Fibroblast of lung (primary cell): ENCODE results near the gene TNIP2. TPM values are rescaled to one million over a fixed set of nuclear protein-coding genes. Genes with fewer than 3 reads are reported as not detected.
A peak's percentile ranks its signal among the peaks of the same experiment; 100 is the strongest.

Source experiments
- DNase-seq, 2 donors: peaks; one replicate each; pipeline versions ENCODE4 v3.0.0 to v3.0.0-alpha.2; 2010; ENCODE audit warnings: low read depth in 2 of 2
- H2AFZ ChIP-seq: 2 replicates; pipeline ENCODE4 v1.5.1; 2012; ENCODE audit warnings: low read length, control low read depth, inconsistent platforms
- H3K27ac ChIP-seq: 2 replicates; pipeline ENCODE4 v1.5.1; 2011; ENCODE audit warnings: low read length, control low read depth; ENCODE audit not compliant: insufficient read depth
- H3K27me3 ChIP-seq: 2 replicates; pipeline ENCODE4 v1.5.1; 2011; ENCODE audit warnings: mild to moderate bottlenecking, low read length; ENCODE audit not compliant: control insufficient read depth, insufficient read depth
- H3K36me3 ChIP-seq: 2 replicates; pipeline ENCODE4 v1.5.1; 2011; ENCODE audit warnings: low read length; ENCODE audit not compliant: control insufficient read depth, insufficient read depth
- H3K4me1 ChIP-seq: 2 replicates; pipeline ENCODE4 v1.5.1; 2011; ENCODE audit warnings: low read length; ENCODE audit not compliant: control insufficient read depth, insufficient read depth; ENCODE audit errors: extremely low read depth
- H3K4me2 ChIP-seq: 2 replicates; pipeline ENCODE4 v1.5.1; 2011; ENCODE audit warnings: low read length, control low read depth; ENCODE audit not compliant: insufficient read depth; ENCODE audit errors: extremely low read depth
- H3K4me3 ChIP-seq, 4 experiments: fragments of 200-600 bp in 1 of 4; sonication (generic) in 1 of 4; replicated peaks in 1 of 4; 2 replicates each; pipeline ENCODE4 v1.5.1; 2011 to 2016; ENCODE audit warnings: low read length in 4 of 4, low read depth in 3 of 4, mild to moderate bottlenecking in 3 of 4, control low read depth in 2 of 4, inconsistent platforms in 1 of 4, mixed read lengths in 1 of 4; ENCODE audit not compliant: insufficient read depth in 1 of 4; ENCODE audit errors: control extremely low read depth in 1 of 4
- H3K79me2 ChIP-seq: 2 replicates; pipeline ENCODE4 v1.5.1; 2012; ENCODE audit warnings: mild to moderate bottlenecking, low read length, inconsistent platforms; ENCODE audit not compliant: control insufficient read depth, insufficient read depth
- H3K9ac ChIP-seq: 2 replicates; pipeline ENCODE4 v1.5.1; 2011; ENCODE audit warnings: mild to moderate bottlenecking, low read length, control low read depth; ENCODE audit not compliant: insufficient read depth
- H3K9me3 ChIP-seq: 2 replicates; pipeline ENCODE4 v1.5.1; 2012; ENCODE audit warnings: low read depth, low read length; ENCODE audit not compliant: control insufficient read depth, insufficient read depth
- H4K20me1 ChIP-seq: 2 replicates; pipeline ENCODE4 v1.5.1; 2011; ENCODE audit warnings: low read length; ENCODE audit not compliant: control insufficient read depth, insufficient read depth; ENCODE audit errors: extremely low read depth
- EZH2 ChIP-seq: IDR thresholded peaks from 2 replicates; pipeline ENCODE4 v1.5.1; 2012; ENCODE audit warnings: low read length, control low read depth, mild to moderate bottlenecking; ENCODE audit errors: missing control alignments
- polyA plus RNA-seq, 2 donors: library from polyadenylated mRNA; depleted of rRNA in 1 of 2; stranded (reverse) in 1 of 2; unstranded in 1 of 2; fragments of >200 nt; gene quantifications; 2 replicates each; pipeline ENCODE4 v1.2.1, GENCODE V29; 2011 to 2012; ENCODE audit warnings: missing spikeins in 1 of 2
- total RNA-seq: library from RNA; depleted of rRNA; stranded (reverse); fragments of >200 nt; gene quantifications from 2 replicates; pipeline ENCODE4 v1.2.1, GENCODE V29; 2014
- TF ChIP-seq, protein P1 (sequence below), 2 donors: IDR thresholded peaks in 1 of 2; conservative IDR thresholded peaks in 1 of 2; 1 replicate in 1 of 2; 2 replicates in 1 of 2; pipeline ENCODE4 v1.5.1; 2011 to 2012; ENCODE audit warnings: low read length in 2 of 2, control low read depth in 1 of 2, inconsistent platforms in 1 of 2, low read depth in 1 of 2, mild to moderate bottlenecking in 1 of 2

Gene TNIP2
- total and polyA plus RNA-seq, 2 donors (not counting 1 experiment from before 2014, with no cell fraction given) = 21.8 to 56.5 TPM

DNA sequence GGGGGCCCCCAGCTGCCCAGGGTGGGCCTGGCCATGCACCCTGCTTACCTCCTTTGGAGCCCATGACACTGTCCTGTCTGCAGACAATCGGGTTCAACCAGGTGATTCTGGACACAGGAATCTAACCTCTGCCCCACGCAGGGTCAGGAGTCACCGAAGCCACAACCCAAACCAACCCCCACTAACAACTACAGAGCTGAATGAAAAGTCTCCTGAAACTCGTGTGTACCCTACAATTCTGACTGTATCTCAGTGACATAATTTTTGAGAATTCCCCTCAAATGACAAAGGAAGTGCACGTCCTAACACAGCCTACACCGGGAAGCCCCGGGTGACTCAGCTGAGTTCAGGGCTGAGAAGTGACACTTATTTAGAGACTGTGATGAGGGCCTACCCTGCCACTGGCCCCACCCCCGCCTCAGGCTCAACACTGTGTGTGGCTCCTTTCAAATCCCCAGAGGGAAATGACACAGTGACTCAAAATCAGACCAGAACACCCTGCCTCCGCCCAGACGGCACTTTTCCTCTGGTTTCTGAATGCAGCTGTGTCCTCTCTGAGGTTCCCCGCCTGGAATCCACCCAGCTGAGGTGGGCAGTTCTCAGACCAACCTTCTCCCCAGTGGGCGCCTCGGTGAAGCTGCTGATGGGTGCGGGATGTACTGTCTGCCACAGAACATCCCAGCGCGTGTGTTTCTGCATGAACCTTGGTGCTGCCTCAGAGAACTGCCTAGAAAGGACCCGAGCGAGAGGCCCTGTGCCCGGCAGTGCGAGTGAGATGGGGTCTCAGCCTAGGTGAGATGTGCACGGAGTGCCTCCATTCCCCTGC is 9.9 kb downstream of the TNIP2 start:
- Histone ChIP-seq H3K4me3 (no peak overlapping the region), H3K9me3 (no peaks in the 10 kb centered on the region), H3K4me2 (no peak overlapping the region), H3K27ac (peak overlapping the region; percentile 59), H3K9ac (no peak overlapping the region), H3K27me3 (no peaks in the 10 kb centered on the region), H3K4me1 (peaks cover 18% of the 10 kb centered on the region), H3K79me2 (peaks cover 3% of the 10 kb centered on the region), H2AFZ (no peak overlapping the region), H3K36me3 (peaks cover 19% of the 10 kb centered on the region), H4K20me1 (no peaks in the 10 kb centered on the region)
- peak; percentile 35 to 65 for DNase-seq
- TF ChIP-seq, protein P1, sequence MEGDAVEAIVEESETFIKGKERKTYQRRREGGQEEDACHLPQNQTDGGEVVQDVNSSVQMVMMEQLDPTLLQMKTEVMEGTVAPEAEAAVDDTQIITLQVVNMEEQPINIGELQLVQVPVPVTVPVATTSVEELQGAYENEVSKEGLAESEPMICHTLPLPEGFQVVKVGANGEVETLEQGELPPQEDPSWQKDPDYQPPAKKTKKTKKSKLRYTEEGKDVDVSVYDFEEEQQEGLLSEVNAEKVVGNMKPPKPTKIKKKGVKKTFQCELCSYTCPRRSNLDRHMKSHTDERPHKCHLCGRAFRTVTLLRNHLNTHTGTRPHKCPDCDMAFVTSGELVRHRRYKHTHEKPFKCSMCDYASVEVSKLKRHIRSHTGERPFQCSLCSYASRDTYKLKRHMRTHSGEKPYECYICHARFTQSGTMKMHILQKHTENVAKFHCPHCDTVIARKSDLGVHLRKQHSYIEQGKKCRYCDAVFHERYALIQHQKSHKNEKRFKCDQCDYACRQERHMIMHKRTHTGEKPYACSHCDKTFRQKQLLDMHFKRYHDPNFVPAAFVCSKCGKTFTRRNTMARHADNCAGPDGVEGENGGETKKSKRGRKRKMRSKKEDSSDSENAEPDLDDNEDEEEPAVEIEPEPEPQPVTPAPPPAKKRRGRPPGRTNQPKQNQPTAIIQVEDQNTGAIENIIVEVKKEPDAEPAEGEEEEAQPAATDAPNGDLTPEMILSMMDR (conservative IDR thresholded peaks at IDR 0.05 in 1 of 2, IDR thresholded peaks at IDR 0.05 in 1 of 2; ENCODE audit: low read depth in 1 of 2, low read length in 2 of 2) = no peak
- no peak for TF ChIP-seq EZH2

DNA sequence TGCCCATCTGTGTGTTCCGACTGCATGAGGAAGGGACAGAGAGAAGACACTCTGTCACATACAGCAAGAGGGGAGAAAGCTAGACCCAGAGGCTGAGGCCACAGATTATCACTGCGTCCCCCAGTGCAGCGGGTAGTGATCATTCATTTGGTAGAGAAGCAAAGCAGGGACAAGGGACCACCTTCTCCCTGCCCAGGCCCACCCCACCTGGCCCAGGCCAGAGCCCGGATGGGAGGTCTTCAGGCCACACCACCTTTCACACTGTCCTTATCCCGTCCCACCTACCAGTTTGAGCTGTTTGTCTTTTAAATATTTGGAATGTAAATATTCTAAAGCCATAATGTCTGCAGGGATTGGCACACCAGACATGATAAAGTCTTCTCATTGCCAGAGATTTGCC is 10.6 kb downstream of the TNIP2 start:
- TF ChIP-seq EZH2 = no peak
- TF ChIP-seq, protein P1 (conservative IDR thresholded peaks at IDR 0.05 in 1 of 2, IDR thresholded peaks at IDR 0.05 in 1 of 2; ENCODE audit: low read depth in 1 of 2, low read length in 2 of 2) = no peak
- no peak for DNase-seq
- peak overlapping the region; percentile 59 for H3K27ac ChIP-seq

DNA sequence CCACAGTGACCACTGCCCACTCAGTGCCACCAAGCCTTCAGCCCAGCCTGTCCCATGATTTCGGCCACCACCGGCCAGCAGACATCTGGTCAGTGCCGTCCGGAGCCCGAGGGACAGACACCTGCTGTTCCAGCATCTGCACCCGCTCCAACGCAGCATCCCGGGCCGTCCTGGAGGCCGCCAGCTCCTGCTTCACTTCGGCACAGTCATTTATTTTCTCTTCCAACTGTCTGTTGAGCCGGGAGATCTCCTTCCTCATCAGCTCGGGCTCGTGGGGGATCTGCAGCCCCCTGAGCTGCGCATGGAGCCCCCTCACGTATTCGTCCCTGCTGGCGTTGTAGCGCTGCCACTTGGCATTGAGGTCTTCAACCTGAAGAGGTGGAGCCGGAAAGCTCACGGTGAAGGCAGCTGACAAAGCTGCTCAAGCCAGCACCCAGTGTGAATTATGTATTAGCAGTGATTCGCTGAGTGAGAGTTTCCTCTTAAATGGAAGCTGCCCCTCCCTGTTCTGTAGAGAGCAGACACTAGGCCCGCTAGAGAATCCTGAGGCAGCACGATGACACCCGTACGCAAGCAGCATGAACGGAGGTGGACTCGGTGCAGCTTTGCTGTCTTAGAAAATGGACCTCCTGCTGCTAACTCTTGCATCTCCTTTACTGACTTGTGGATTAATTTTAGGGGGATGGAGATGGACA is 11.4 kb downstream of the TNIP2 start:
- H3K4me1 ChIP-seq = peaks cover 18% of the 10 kb centered on the region
- H3K27me3 ChIP-seq = no peaks in the 10 kb centered on the region
- no peaks in the 10 kb centered on the region for H4K20me1 ChIP-seq
- no peak overlapping the region for H3K9ac ChIP-seq
- H3K79me2 ChIP-seq = no peaks in the 10 kb centered on the region
- TF ChIP-seq, protein P1 (conservative IDR thresholded peaks at IDR 0.05 in 1 of 2, IDR thresholded peaks at IDR 0.05 in 1 of 2; ENCODE audit: low read depth in 1 of 2, low read length in 2 of 2) = no peak
- TF ChIP-seq EZH2 = no peak
- H3K4me3 ChIP-seq = no peak overlapping the region
- no peak overlapping the region for H3K27ac ChIP-seq
- peaks cover 19% of the 10 kb centered on the region for H3K36me3 ChIP-seq
- H2AFZ ChIP-seq = no peak overlapping the region
- H3K4me2 ChIP-seq = no peak overlapping the region
- no peak for DNase-seq
- H3K9me3 ChIP-seq = no peaks in the 10 kb centered on the region

More for the DNA sequence above, 10.6 kb downstream of the TNIP2 start:
- Histone ChIP-seq H3K79me2 (peaks cover 2% of the 10 kb centered on the region), H3K4me1 (peaks cover 18% of the 10 kb centered on the region), H3K9me3 (no peaks in the 10 kb centered on the region), H4K20me1 (no peaks in the 10 kb centered on the region), H2AFZ (no peak overlapping the region), H3K36me3 (peaks cover 19% of the 10 kb centered on the region), H3K4me3 (no peak overlapping the region), H3K4me2 (no peak overlapping the region), H3K27me3 (no peaks in the 10 kb centered on the region), H3K9ac (no peak overlapping the region)
